PFSK-1 (cell line): ENCODE measurements around the gene NKAIN2.

Experiments
- POLR2AphosphoS5 ChIP-seq: IDR thresholded peaks from 2 replicates; pipeline ENCODE4 v1.6.1; 2012; ENCODE audit warnings: low read depth, mild to moderate bottlenecking, control low read depth, low read length, moderate library complexity
- SIN3A ChIP-seq: IDR thresholded peaks from 2 replicates; pipeline ENCODE4 v1.6.1; 2012; ENCODE audit warnings: mild to moderate bottlenecking, low read length, moderate library complexity, borderline replicate concordance; ENCODE audit not compliant: insufficient read depth
- TAF1 ChIP-seq: IDR thresholded peaks from 2 replicates; pipeline ENCODE4 v1.6.1; 2012; ENCODE audit warnings: low read length, control low read depth, borderline replicate concordance; ENCODE audit not compliant: insufficient read depth
- TF ChIP-seq, protein P1 (sequence below), 2 experiments: IDR thresholded peaks; 2 replicates each; pipeline versions ENCODE4 v1.6.1 to v1.8.0; 2011 to 2012; ENCODE audit warnings: low read depth in 2 of 2, low read length in 2 of 2, control low read depth in 1 of 2, inconsistent platforms in 1 of 2, mild to moderate bottlenecking in 1 of 2, moderate library complexity in 1 of 2; ENCODE audit not compliant: insufficient read depth in 1 of 2

DNA sequence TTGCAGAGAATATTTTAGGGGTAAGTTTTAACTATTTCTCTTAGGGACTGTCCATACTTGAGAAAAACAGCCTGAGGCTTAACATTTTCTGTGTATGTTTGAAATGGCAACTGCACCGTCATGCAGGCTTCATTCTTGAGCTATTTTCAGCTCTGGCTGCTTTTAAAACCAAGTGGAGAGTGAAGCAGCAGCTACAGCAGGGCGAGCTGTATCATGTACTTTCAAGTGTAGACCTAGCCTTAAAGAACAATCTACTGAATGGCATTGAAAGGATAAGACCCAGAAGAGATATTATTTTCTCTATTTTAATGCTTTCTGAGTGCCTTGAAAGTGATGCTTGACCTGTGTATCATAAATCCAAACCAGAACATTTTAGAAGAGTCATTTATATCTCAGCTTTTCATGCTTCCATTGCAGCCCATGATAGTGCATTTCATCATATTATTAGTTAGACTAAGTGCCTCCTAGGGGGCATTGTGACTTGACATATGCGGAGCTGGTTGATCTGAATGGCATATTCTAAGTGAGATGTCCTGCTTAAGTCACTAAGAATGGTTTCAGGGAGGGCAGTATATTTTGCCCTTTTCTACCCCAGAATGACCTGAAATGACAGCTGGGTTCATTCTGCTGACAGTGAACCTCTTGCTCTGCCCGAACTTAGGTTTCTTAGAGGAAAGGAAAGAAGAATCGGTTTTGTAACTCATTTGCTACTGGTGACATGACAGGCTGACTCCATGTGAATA is 85.3 kb downstream of the NKAIN2 start:
- TF ChIP-seq TAF1, result no peak
- TF ChIP-seq, protein P1, sequence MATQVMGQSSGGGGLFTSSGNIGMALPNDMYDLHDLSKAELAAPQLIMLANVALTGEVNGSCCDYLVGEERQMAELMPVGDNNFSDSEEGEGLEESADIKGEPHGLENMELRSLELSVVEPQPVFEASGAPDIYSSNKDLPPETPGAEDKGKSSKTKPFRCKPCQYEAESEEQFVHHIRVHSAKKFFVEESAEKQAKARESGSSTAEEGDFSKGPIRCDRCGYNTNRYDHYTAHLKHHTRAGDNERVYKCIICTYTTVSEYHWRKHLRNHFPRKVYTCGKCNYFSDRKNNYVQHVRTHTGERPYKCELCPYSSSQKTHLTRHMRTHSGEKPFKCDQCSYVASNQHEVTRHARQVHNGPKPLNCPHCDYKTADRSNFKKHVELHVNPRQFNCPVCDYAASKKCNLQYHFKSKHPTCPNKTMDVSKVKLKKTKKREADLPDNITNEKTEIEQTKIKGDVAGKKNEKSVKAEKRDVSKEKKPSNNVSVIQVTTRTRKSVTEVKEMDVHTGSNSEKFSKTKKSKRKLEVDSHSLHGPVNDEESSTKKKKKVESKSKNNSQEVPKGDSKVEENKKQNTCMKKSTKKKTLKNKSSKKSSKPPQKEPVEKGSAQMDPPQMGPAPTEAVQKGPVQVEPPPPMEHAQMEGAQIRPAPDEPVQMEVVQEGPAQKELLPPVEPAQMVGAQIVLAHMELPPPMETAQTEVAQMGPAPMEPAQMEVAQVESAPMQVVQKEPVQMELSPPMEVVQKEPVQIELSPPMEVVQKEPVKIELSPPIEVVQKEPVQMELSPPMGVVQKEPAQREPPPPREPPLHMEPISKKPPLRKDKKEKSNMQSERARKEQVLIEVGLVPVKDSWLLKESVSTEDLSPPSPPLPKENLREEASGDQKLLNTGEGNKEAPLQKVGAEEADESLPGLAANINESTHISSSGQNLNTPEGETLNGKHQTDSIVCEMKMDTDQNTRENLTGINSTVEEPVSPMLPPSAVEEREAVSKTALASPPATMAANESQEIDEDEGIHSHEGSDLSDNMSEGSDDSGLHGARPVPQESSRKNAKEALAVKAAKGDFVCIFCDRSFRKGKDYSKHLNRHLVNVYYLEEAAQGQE (IDR thresholded peaks at IDR 0.05; ENCODE audit: insufficient read depth in 1 of 2, low read depth in 2 of 2, low read length in 2 of 2), result no peak
- TF ChIP-seq POLR2AphosphoS5, result no peak
- TF ChIP-seq SIN3A, result no peak
